Gastrocnemius medialis (tissue), 4 donors: ENCODE results near the gene EBLN1. TPM values are rescaled to one million over a fixed set of nuclear protein-coding genes. Genes with fewer than 3 reads are reported as not detected.
"Not testable (repeated sequence)": the region's sequence is repeated elsewhere in the genome, so short reads cannot be mapped to it uniquely, and the experiment has no call there.

Experiments
- ATAC-seq, 2 donors: fragments of 150-250 bp; one replicate each; pipeline ENCODE4 v1.9.1; 2016
- DNase-seq, 2 donors: peaks; one replicate each; pipeline ENCODE4 v3.0.0-alpha.2; 2019
- H3K27ac ChIP-seq, 4 donors: fragments of 200-600 bp; sonication (generic); 1 replicate in 1 of 4; 2 replicates in 3 of 4; pipeline ENCODE4 v1.5.1; 2016 to 2018; ENCODE audit warnings: mild to moderate bottlenecking in 2 of 4, moderate library complexity in 1 of 4
- H3K27me3 ChIP-seq, 3 donors: fragments of 200-600 bp; sonication (generic) in 2 of 3; 1 replicate in 1 of 3; 2 replicates in 2 of 3; pipeline versions ENCODE4 v1.5.1 to v1.6.0; 2016 to 2019; ENCODE audit warnings: mild to moderate bottlenecking in 1 of 3, moderate library complexity in 1 of 3
- H3K36me3 ChIP-seq, 2 donors: fragments of 200-600 bp; sonication (generic) in 1 of 2; one replicate each; pipeline ENCODE4 v1.5.1; 2017 to 2018
- H3K4me1 ChIP-seq, 2 donors: fragments of 200-600 bp; sonication (generic) in 1 of 2; one replicate each; pipeline ENCODE4 v1.5.1; 2016 to 2017; ENCODE audit warnings: mild to moderate bottlenecking in 2 of 2
- H3K4me3 ChIP-seq, 4 donors: fragments of 200-600 bp; sonication (generic) in 3 of 4; 1 replicate in 1 of 4; 2 replicates in 3 of 4; pipeline ENCODE4 v1.5.1; 2016 to 2019; ENCODE audit warnings: mild to moderate bottlenecking in 2 of 4
- H3K9me3 ChIP-seq, 3 donors: fragments of 200-600 bp; sonication (generic) in 2 of 3; 1 replicate in 1 of 3; 2 replicates in 2 of 3; pipeline ENCODE4 v1.5.1; 2016 to 2019
- POLR2A ChIP-seq, 2 donors: fragments of 450-650 bp; IDR thresholded peaks; one replicate each; pipeline ENCODE4 v1.6.1; 2017; ENCODE audit warnings: antibody characterized with exemption in 2 of 2, mild to moderate bottlenecking in 2 of 2, moderate library complexity in 2 of 2
- in situ Hi-C, 4 donors: fragments of 200-750 bp; cut with MboI; loops; one replicate each; pipeline versions ENCODE4 v1.15.0 to v1.8.0; 2017; ENCODE audit warnings: low sequenced_read_pairs in 4 of 4
- intact Hi-C: fragments of 100-400 bp; cut with DNase I; formaldehyde crosslinking; loops from one replicate; pipeline ENCODE4 v1.15.1; 2023; ENCODE audit warnings: low total_unique reads
- total RNA-seq, 4 donors: library from RNA; depleted of rRNA; stranded (reverse); fragments of >200 nt; gene quantifications; one replicate each; pipeline versions ENCODE4 v1.1.0 to v1.2.3, GENCODE V29; 2016
- TF ChIP-seq, protein P1 (sequence below), 5 experiments: fragments of 450-650 bp in 3 of 5; fragments of 200-600 bp in 2 of 5; sonication (generic) in 2 of 5; IDR thresholded peaks in 4 of 5; conservative IDR thresholded peaks in 1 of 5; 1 replicate in 4 of 5; 2 replicates in 1 of 5; pipeline ENCODE4 v1.5.1; 2016 to 2019; ENCODE audit warnings: antibody characterized with exemption in 5 of 5, mild to moderate bottlenecking in 3 of 5, moderate library complexity in 3 of 5

EBLN1 gene
- total RNA-seq, 4 donors from 2014 or later, result not detected

DNA sequence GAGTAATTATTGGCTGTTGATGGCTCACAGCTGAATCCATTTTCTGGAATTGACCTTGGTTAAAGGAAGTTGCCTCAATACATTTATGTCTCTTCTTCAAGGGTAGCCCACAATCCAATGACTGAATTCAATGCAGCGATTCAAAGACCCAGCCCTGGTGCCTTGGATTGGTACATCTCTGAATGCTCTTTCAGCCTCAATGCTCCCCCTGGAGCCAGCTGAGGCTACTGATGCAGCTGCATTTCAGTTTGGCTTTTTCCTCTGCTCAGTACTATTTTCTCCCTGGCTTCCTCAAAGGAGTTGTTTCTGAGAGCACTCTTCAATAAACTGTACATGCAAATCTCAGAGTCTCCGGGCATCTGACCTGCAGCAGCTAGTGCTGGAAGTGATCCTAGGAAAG lies 633 bp upstream of the EBLN1 start:
- Histone ChIP-seq H3K4me3 (no peak overlapping the region), H3K27me3 (no peaks in the 10 kb centered on the region), H3K9me3 (no peaks in the 10 kb centered on the region), H3K27ac (no peak overlapping the region), H3K36me3 (no peaks in the 10 kb centered on the region), H3K4me1 (no peaks in the 10 kb centered on the region)
- ATAC-seq, result no peak
- intact Hi-C loops (no loop called here), in situ Hi-C loops (loop anchor here in 1 of 4 donors (25.0 kb wide), 1 partner anchor 231 kb away; no protein-coding TSS in a partner anchor)
- no peak for DNase-seq
- TF ChIP-seq POLR2A (IDR thresholded peaks at IDR 0.05), result no peak
- TF ChIP-seq, protein P1, sequence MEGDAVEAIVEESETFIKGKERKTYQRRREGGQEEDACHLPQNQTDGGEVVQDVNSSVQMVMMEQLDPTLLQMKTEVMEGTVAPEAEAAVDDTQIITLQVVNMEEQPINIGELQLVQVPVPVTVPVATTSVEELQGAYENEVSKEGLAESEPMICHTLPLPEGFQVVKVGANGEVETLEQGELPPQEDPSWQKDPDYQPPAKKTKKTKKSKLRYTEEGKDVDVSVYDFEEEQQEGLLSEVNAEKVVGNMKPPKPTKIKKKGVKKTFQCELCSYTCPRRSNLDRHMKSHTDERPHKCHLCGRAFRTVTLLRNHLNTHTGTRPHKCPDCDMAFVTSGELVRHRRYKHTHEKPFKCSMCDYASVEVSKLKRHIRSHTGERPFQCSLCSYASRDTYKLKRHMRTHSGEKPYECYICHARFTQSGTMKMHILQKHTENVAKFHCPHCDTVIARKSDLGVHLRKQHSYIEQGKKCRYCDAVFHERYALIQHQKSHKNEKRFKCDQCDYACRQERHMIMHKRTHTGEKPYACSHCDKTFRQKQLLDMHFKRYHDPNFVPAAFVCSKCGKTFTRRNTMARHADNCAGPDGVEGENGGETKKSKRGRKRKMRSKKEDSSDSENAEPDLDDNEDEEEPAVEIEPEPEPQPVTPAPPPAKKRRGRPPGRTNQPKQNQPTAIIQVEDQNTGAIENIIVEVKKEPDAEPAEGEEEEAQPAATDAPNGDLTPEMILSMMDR (IDR thresholded peaks at IDR 0.05 in 4 of 5, conservative IDR thresholded peaks at IDR 0.05 in 1 of 5), result no peak

DNA sequence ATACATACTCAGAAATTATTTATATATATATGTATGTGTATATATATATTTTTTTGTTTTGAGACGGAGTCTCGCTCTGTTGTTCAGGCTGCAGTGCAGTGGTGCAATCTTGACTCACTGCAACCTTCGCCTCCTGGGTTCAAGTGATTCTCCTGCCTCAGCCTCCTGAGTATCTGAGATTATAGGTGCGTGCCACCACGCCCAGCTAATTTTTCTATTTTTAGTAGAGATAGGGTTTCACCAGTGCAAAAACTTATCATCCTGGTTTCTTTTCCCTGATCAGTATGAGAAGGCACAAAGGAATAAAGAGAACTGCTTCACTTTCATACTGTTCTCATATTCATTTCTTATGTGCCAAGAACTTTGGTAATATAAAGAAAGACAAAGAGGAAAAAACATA lies 731 bp downstream of the EBLN1 start:
- H3K4me1 ChIP-seq, H3K4me3 ChIP-seq, intact Hi-C loops, H3K27ac ChIP-seq, H3K36me3 ChIP-seq, H3K27me3 ChIP-seq, H3K9me3 ChIP-seq, DNase-seq, ATAC-seq: not testable (repeated sequence)
- in situ Hi-C loops, result loop anchor here in 1 of 4 donors (25.0 kb wide), 1 partner anchor 230 kb away; no protein-coding TSS in a partner anchor

DNA sequence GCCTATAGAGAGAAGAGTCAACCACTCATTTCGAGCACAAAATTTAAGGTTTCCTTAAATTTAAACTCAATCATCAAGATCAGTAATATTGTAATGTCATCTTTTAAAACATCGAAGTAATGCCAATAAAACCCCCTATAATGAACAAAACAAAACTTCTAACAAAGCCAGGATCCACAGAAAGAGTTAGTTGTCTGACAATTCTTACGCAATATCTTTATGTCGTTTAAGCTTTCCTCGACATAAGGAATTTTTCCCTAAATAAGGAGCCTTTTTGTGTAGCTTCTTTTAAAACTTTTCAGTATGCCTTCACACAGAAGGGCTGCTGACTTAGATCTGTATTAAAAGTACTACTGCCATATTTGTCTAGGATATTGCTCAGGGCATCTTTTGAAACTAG lies 7.5 kb downstream of the EBLN1 start:
- H3K4me1 ChIP-seq, result no peaks in the 10 kb centered on the region
- no peak overlapping the region for H3K4me3 ChIP-seq
- DNase-seq, result no peak
- in situ Hi-C loops, result loop anchor here in 1 of 4 donors (25.0 kb wide), 1 partner anchor 223 kb away; no protein-coding TSS in a partner anchor
- H3K36me3 ChIP-seq, result no peaks in the 10 kb centered on the region
- no peaks in the 10 kb centered on the region for H3K9me3 ChIP-seq
- intact Hi-C loops, result no loop called here
- no peak for ATAC-seq
- H3K27me3 ChIP-seq, result no peaks in the 10 kb centered on the region
- TF ChIP-seq, protein P1 (IDR thresholded peaks at IDR 0.05 in 4 of 5, conservative IDR thresholded peaks at IDR 0.05 in 1 of 5), result no peak
- TF ChIP-seq POLR2A (IDR thresholded peaks at IDR 0.05), result no peak
- no peak overlapping the region for H3K27ac ChIP-seq

DNA sequence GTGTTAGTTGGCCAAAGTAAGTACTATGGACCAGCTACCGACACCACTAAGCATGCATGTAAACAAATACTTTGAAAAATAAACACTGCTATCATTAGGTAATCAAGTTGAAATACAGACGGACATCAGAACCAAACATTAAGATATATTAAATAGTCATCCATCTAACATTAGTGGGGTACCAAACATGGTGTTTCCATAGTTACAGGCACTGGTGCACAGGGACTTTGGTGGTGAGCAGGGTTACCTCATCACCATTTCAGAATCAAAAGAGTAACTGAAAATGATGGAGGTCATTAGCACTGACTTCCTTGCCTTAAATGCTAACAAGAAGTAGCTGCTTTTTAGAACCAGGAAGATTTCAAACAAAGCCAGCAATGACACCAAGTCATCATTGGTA lies 23.9 kb downstream of the EBLN1 start:
- intact Hi-C loops (no loop called here), in situ Hi-C loops (no loop called here)
- no peaks in the 10 kb centered on the region for H3K4me1 ChIP-seq
- no peak for ATAC-seq
- no peak overlapping the region for H3K4me3 ChIP-seq
- H3K9me3 ChIP-seq, result no peaks in the 10 kb centered on the region
- no peaks in the 10 kb centered on the region for H3K36me3 ChIP-seq
- no peak overlapping the region for H3K27ac ChIP-seq
- H3K27me3 ChIP-seq, result no peaks in the 10 kb centered on the region
- no peak for TF ChIP-seq POLR2A (IDR thresholded peaks at IDR 0.05)
- TF ChIP-seq, protein P1 (IDR thresholded peaks at IDR 0.05 in 4 of 5, conservative IDR thresholded peaks at IDR 0.05 in 1 of 5), result no peak
- no peak for DNase-seq

DNA sequence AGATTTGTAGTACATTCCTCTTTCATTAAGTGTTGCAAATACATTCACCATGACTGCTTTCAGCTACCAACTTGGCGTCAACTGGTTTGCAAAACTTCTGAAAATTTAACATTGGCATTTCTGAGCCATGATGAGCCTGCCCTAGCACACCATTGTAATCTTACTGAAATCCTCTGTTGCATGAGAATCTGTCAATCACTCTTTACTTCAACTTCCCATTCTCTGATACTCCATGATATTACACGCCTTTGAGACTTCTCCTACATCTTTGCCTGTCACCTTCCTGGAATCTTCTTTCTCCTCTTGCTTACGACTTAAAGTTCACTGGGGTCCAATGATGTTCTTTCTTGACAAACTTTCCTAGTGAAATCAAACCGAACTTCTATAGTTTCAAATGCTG lies 32.2 kb downstream of the EBLN1 start:
- Histone ChIP-seq H3K9me3 (no peaks in the 10 kb centered on the region), H3K27ac (no peak overlapping the region), H3K27me3 (no peaks in the 10 kb centered on the region), H3K4me3 (no peak overlapping the region), H3K36me3 (no peaks in the 10 kb centered on the region), H3K4me1 (no peaks in the 10 kb centered on the region)
- TF ChIP-seq, protein P1 (IDR thresholded peaks at IDR 0.05 in 4 of 5, conservative IDR thresholded peaks at IDR 0.05 in 1 of 5), result no peak
- no peak for TF ChIP-seq POLR2A (IDR thresholded peaks at IDR 0.05)
- intact Hi-C loops (no loop called here), in situ Hi-C loops (no loop called here)
- no peak for ATAC-seq
- no peak for DNase-seq
